NB4 (cell line): ENCODE measurements around the gene MTA2.
"Not testable (repeated sequence)": the region's sequence is repeated elsewhere in the genome, so short reads cannot be mapped to it uniquely, and the experiment has no call there.

ENCODE experiments used
- DNase-seq: peaks from one replicate; pipeline ENCODE4 v3.0.0; 2010; ENCODE audit warnings: low read depth
- H3K4me3 ChIP-seq: one replicate; pipeline ENCODE4 v1.5.1; 2011; ENCODE audit warnings: mild to moderate bottlenecking, low read depth, low read length, moderate library complexity
- MYC ChIP-seq: IDR thresholded peaks from 2 replicates; pipeline ENCODE4 v1.6.1; 2011; ENCODE audit warnings: low read depth, low read length
- POLR2A ChIP-seq: IDR thresholded peaks from 2 replicates; pipeline ENCODE4 v1.6.1; 2011; ENCODE audit warnings: mild to moderate bottlenecking; ENCODE audit not compliant: insufficient read length; ENCODE audit errors: extremely low read depth
- TF ChIP-seq, protein P1 (sequence below): IDR thresholded peaks from 2 replicates; pipeline ENCODE4 v1.6.1; 2011; ENCODE audit warnings: low read depth, low read length
- TF ChIP-seq, protein P2 (sequence below): IDR thresholded peaks from one replicate; pipeline ENCODE4 v1.5.1; 2012; ENCODE audit warnings: low read depth, low read length

Gene MTA2

DNA sequence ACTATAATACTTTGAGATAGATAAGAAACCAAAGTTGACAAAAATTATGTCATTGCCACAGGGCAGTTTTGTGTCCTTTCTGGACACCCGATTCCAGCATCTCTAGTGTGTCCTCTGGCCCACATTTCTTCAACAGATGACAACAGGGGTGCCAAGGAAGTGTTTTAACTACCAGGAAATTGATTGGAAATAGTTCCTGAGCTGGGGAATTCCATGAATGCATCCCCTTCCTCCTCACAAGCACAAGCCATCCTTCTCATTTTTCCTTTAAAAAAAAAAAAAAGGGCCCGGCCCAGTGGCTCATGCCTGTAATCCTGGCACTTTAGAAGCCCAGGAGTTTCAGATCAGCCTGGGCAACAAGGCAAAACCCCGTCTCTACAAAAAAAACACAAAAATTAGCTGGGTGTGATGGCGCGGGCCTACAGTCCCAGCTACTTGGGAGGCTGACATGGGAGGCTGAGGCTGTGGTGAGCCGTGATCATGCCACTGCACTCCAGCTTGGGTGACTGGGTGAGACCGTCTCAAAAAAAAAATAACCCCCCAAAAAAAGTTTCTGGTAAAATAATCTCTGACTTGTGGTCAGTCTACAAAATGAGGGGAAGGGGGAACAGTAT lies 20.9 kb upstream of the MTA2 start:
- peak overlapping the region; percentile 98 for H3K4me3 ChIP-seq
- TF ChIP-seq, protein P1, sequence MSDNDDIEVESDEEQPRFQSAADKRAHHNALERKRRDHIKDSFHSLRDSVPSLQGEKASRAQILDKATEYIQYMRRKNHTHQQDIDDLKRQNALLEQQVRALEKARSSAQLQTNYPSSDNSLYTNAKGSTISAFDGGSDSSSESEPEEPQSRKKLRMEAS = no peak
- TF ChIP-seq MYC = no peak
- TF ChIP-seq POLR2A = no peak
- TF ChIP-seq, protein P2, sequence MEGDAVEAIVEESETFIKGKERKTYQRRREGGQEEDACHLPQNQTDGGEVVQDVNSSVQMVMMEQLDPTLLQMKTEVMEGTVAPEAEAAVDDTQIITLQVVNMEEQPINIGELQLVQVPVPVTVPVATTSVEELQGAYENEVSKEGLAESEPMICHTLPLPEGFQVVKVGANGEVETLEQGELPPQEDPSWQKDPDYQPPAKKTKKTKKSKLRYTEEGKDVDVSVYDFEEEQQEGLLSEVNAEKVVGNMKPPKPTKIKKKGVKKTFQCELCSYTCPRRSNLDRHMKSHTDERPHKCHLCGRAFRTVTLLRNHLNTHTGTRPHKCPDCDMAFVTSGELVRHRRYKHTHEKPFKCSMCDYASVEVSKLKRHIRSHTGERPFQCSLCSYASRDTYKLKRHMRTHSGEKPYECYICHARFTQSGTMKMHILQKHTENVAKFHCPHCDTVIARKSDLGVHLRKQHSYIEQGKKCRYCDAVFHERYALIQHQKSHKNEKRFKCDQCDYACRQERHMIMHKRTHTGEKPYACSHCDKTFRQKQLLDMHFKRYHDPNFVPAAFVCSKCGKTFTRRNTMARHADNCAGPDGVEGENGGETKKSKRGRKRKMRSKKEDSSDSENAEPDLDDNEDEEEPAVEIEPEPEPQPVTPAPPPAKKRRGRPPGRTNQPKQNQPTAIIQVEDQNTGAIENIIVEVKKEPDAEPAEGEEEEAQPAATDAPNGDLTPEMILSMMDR = no peak

DNA sequence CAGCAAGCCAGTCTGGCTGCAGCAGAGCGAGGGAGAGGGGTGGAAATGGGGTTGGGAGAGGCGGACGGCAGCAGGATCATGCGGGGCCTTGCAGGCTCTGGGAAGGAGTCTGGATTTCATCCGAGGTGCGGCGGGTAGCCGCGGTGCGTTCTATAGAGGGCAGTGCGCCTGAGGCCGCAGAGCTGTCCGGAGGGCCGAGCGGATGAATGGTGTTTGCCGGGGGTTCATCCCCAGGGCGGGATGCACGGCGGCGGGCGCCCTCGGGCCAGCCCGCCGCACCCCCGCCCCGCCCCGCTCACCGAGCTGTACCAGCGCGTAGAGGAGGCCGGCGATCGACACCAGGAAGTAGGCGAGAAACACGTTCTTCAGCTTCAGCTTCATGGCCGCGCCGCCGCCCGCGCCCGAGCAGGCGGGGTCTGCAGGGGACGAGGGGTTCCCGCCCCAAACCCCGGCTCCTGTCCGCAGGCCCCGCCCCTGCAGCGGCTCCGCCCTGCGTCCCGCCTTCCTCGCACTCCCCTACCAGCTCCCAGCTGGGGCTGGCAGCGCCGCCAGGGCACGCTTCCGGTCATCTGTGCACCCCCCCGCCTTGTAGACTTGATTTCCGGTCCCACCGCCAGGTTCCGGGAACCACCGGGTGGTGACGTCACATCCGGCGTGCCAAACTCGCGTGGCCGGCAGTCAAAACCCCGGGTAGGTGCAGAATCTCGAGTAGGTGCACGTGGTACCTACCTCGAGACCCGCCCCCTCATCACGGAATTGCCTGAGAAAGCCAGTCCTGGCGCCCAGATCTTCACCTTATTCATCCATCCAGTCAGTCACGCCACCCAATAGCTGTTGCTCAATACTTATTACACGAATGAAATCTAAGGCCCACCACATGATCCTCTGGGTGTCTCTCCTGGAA lies 20.2 kb upstream of the MTA2 start, which contains the start of gene B3GAT3:
Gene B3GAT3 (minus strand): TSS at position 420 of the 904 bp plus-strand sequence. CDS start 39 bp downstream, at position 381.
- peak within 1 kb of the TSS; percentile 98 for H3K4me3 ChIP-seq
- DNase-seq = peak; percentile 99
- peak; percentile 92 for TF ChIP-seq MYC
- TF ChIP-seq POLR2A = peak; percentile 89
- TF ChIP-seq, protein P2 = no peak
- TF ChIP-seq, protein P1 = peak; percentile 99

More for the DNA sequence above, 20.9 kb upstream of the MTA2 start:
- DNase-seq = no peak

DNA sequence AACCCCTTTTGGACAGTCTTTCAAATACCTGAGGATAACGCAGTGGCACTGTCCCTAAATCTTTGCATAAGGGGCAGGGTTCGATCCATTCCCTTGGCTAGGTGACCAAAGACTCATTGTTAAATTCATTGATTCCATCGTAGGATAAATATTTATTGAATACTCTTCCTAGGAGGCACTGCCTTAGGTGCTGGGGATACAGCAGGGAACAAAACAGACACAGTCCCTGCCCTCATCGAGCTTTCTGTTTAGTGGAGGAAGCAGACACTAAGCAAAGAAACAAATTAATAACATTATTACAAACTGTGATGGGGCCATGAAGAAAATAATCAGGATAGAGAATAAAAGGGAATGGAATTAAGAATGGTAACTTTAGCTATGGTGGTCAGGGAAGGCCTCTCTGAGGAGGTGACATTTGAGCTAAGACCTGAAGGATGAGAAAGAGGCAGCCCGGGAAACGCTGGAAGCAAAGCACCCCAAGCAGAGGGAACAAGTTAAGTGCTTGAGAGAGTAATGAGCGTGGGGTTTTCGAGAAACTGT lies 19.4 kb upstream of the MTA2 start:
- DNase-seq = no peak
- H3K4me3 ChIP-seq = peak overlapping the region; percentile 98
- TF ChIP-seq, protein P2 = no peak
- no peak for TF ChIP-seq POLR2A
- TF ChIP-seq MYC = no peak
- TF ChIP-seq, protein P1 = no peak

DNA sequence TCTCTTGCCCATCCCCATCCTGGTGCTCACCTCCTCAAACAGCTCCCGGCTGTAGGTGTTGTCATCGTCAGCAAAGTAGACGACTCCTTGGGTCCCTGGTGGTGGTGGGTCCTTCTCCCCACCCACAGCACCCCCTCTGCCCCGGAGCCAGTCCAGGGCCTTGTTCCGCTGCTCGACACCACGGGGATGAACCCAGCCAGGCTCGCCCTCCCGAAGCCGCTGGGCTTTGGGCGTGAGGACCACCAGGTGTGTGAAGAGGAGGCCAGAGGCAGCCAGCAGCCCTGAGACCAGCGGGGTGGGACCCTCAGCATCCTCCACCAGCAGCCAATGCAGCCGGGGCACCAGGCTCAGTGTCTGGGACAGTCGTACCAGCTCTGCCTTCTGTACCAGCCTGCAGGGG lies 15.3 kb upstream of the MTA2 start:
- not testable (repeated sequence) for DNase-seq, H3K4me3 ChIP-seq

DNA sequence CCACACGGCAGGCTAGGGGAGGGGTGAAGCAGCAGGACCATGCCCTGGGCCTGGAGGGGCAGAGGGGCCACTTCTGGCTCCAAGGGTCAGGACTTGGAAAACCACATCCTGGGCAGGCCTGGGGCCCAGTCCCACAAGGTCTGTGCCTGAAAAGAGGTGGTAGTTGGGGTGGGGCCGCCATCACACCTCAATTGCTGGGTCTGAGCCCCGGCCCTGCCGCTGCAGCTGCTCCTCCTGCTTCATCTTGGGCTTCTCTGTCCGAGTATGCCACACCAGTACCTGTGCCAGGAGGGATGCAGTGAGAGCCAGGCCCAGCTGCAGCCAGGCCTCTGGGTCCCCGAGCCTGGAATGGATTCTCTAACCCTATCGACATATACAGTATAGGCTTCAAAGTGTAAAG lies 13.9 kb upstream of the MTA2 start:
- DNase-seq = no peak
- no peak overlapping the region for H3K4me3 ChIP-seq
- no peak for TF ChIP-seq POLR2A
- TF ChIP-seq MYC = no peak
- TF ChIP-seq, protein P2 = no peak
- TF ChIP-seq, protein P1 = no peak

DNA sequence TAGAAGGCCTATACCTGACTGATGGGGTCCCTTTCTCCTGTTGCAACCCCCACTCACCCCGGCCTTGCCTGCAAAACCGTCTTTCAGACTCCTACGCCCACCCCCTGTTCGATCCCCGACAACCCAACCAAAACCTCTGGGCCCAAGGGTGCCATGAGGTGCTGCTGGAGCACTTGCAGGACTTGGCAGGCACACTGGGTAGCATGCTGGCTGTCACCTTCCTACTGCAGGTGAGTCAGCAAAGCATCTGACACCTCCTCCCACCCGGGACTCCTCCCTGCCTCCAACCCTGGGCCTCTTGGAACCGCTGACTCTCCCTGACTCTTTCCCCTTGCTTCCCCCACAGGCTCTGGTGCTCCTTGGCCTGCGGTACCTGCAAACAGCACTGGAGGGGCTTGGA lies 12.6 kb upstream of the MTA2 start:
- no peak for DNase-seq
- H3K4me3 ChIP-seq = no peak overlapping the region

More for the DNA sequence above, 12.6 kb upstream of the MTA2 start:
- TF ChIP-seq POLR2A (no peak), MYC (no peak)
- TF ChIP-seq, protein P1 = no peak
- TF ChIP-seq, protein P2 = no peak
